ENCODE data around the gene ACSM2A. TPM values are rescaled to one million over a fixed set of nuclear protein-coding genes. Genes with fewer than 3 reads are reported as not detected.
"Not testable (repeated sequence)": the region's sequence is repeated elsewhere in the genome, so short reads cannot be mapped to it uniquely, and the experiment has no call there.

ACSM2A gene
- total RNA-seq, 1 experiment from 2014 or later: not detected

DNA sequence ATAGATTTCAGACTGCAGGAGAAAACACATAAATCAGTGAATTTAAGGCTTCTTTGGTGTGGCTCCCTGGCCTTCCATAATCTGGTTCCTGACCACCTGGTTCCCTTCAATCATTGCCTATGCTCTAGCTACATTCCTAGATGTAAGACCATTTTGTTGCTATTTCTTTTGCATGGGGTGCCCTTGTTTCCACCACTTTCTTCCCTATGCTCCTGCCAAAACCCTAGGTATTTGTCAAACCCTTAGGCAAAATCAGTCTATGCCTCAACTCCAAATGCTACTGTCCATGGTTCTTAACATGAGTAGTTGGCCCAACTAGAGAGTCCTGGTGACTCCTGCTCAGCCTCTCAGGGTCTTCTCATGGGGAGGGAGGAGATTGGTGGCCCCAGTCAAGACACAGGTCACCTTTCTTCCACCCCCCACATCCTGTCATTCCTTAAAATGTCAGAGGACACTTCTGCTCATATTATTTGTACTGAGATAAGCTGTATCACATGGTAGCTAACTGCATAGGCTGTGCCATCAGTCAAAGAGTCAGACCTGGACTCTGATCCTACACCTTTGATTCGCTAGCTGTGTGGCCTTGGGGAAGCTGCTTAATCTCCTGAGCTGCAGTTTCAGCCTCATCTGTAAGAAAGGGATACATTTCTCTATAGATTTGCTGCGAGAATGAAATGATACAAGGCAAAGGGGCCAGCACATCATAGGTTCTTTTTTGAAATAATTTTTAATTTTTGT, 27.0 kb upstream of the ACSM2A start:
- no peaks in the 10 kb centered on the region for H3K27me3 ChIP-seq (ENCODE audit: control insufficient read depth, insufficient read depth, low read length)
- no TSS peak for BruUV-seq (replicated peaks)
- H3K9me3 ChIP-seq (ENCODE audit: control insufficient read depth, insufficient read depth, low read depth, low read length): no peaks in the 10 kb centered on the region
- no peak overlapping the region for H3K4me3 ChIP-seq (ENCODE audit: low read depth in 2 of 2, low read length in 2 of 2)
- H3K36me3 ChIP-seq (ENCODE audit: control insufficient read depth, insufficient read depth, low read length): no peaks in the 10 kb centered on the region
- intact Hi-C loops (cut with micrococcal nuclease; ENCODE audit: unreplicated experiment): no loop called here
- H3K4me1 ChIP-seq (ENCODE audit: control insufficient read depth, insufficient read depth, low read length): no peaks in the 10 kb centered on the region
- no peak for DNase-seq (ENCODE audit: low read depth, low spot score)
- in situ Hi-C loops (cut with HindIII; ENCODE audit: low pct_unique_long_range_greater_than_20kb, low sequenced_read_pairs): no loop called here
- H3K27ac ChIP-seq (ENCODE audit: low read length): no peak overlapping the region
- POLR2A ChIA-PET: no interaction called here
- TF ChIP-seq TCF7L2 (IDR thresholded peaks at IDR 0.05; ENCODE audit: low read depth, low read length): no peak
- TF ChIP-seq, protein P1, sequence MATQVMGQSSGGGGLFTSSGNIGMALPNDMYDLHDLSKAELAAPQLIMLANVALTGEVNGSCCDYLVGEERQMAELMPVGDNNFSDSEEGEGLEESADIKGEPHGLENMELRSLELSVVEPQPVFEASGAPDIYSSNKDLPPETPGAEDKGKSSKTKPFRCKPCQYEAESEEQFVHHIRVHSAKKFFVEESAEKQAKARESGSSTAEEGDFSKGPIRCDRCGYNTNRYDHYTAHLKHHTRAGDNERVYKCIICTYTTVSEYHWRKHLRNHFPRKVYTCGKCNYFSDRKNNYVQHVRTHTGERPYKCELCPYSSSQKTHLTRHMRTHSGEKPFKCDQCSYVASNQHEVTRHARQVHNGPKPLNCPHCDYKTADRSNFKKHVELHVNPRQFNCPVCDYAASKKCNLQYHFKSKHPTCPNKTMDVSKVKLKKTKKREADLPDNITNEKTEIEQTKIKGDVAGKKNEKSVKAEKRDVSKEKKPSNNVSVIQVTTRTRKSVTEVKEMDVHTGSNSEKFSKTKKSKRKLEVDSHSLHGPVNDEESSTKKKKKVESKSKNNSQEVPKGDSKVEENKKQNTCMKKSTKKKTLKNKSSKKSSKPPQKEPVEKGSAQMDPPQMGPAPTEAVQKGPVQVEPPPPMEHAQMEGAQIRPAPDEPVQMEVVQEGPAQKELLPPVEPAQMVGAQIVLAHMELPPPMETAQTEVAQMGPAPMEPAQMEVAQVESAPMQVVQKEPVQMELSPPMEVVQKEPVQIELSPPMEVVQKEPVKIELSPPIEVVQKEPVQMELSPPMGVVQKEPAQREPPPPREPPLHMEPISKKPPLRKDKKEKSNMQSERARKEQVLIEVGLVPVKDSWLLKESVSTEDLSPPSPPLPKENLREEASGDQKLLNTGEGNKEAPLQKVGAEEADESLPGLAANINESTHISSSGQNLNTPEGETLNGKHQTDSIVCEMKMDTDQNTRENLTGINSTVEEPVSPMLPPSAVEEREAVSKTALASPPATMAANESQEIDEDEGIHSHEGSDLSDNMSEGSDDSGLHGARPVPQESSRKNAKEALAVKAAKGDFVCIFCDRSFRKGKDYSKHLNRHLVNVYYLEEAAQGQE (IDR thresholded peaks at IDR 0.05; ENCODE audit: insufficient read depth in 1 of 2, low read depth in 2 of 2, low read length in 1 of 2): peak in 1 of 2 experiments; percentile 68; a peak in 2 of 4 replicates
- CTCF ChIA-PET: no interaction called here
- no peak for ATAC-seq

DNA sequence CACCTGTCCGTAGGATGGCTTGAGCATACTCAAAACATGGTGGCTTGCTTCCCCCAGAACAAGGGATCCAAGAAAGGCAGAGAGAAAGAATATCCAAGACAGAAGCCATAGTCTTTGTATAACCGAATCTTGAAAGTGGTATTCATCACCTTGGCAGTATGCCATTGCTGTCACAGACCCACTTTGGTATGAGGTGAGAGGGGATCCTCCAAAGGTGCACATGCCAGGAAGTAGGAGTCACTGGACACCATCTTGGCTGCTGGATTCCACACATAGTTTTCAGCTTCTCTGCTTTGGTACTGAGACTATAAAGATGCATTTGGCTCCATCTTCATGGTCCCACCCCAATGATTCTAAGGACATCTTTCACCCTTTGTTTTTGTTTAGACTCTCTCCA, 23.9 kb upstream of the ACSM2A start:
- CTCF ChIA-PET: not testable (repeated sequence)

DNA sequence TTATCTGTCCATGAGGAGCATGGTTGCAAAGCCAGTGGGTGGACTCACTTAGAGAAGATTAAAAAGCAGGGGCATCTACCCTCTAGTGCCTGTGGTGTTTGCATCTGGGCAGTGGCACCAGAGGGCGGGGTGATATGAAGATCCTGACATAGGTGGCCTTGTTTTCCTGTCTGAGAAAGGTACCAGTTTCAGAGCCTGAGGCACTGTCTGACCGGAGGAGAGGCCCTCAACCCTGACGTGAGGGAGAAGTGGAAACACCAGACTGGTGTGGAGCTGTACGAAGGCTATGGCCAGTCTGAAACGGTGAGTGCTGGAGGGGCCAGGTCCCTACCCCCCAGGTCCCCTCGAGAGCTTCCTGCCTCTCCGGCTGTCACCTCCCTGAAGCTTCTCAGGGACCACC, 21.8 kb upstream of the ACSM2A start:
- CTCF ChIA-PET; H3K4me1 ChIP-seq (ENCODE audit: control insufficient read depth, insufficient read depth, low read length); H3K9me3 ChIP-seq (ENCODE audit: control insufficient read depth, insufficient read depth, low read depth, low read length); BruUV-seq (replicated peaks); H3K36me3 ChIP-seq (ENCODE audit: control insufficient read depth, insufficient read depth, low read length); H3K27ac ChIP-seq (ENCODE audit: low read length); H3K27me3 ChIP-seq (ENCODE audit: control insufficient read depth, insufficient read depth, low read length); intact Hi-C loops (cut with micrococcal nuclease; ENCODE audit: unreplicated experiment); ATAC-seq; DNase-seq (ENCODE audit: low read depth, low spot score); H3K4me3 ChIP-seq (ENCODE audit: low read depth in 2 of 2, low read length in 2 of 2); POLR2A ChIA-PET; in situ Hi-C loops (cut with HindIII; ENCODE audit: low pct_unique_long_range_greater_than_20kb, low sequenced_read_pairs): not testable (repeated sequence)

More for the DNA sequence above, 23.9 kb upstream of the ACSM2A start:
- H3K4me3 ChIP-seq (ENCODE audit: low read depth in 2 of 2, low read length in 2 of 2); POLR2A ChIA-PET; DNase-seq (ENCODE audit: low read depth, low spot score); H3K9me3 ChIP-seq (ENCODE audit: control insufficient read depth, insufficient read depth, low read depth, low read length); in situ Hi-C loops (cut with HindIII; ENCODE audit: low pct_unique_long_range_greater_than_20kb, low sequenced_read_pairs); H3K27me3 ChIP-seq (ENCODE audit: control insufficient read depth, insufficient read depth, low read length); intact Hi-C loops (cut with micrococcal nuclease; ENCODE audit: unreplicated experiment); H3K27ac ChIP-seq (ENCODE audit: low read length); H3K36me3 ChIP-seq (ENCODE audit: control insufficient read depth, insufficient read depth, low read length); BruUV-seq (replicated peaks); ATAC-seq; H3K4me1 ChIP-seq (ENCODE audit: control insufficient read depth, insufficient read depth, low read length): not testable (repeated sequence)

DNA sequence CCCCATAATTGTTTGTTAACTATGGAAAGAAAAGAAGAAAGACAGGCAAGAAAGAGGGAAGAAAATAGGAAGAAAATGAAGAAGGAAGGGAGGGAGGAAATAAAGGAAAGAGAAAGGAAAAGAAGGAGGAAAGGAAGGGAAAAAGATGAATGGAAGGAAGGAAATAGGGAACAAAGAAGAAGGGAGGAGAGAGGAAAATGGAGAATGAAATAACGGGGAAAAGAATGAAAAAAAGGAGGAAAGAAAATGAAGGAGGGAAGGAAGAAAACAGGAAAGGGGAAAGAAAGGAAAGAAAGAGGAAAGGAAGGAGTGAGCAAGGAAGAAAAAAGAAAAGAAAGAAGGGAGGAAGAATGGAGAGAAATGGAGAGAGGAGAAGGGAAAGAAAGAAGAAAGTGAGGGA, 20.8 kb upstream of the ACSM2A start:
- ATAC-seq; BruUV-seq (replicated peaks); POLR2A ChIA-PET; H3K27ac ChIP-seq (ENCODE audit: low read length); DNase-seq (ENCODE audit: low read depth, low spot score); in situ Hi-C loops (cut with HindIII; ENCODE audit: low pct_unique_long_range_greater_than_20kb, low sequenced_read_pairs); CTCF ChIA-PET; H3K36me3 ChIP-seq (ENCODE audit: control insufficient read depth, insufficient read depth, low read length); H3K4me3 ChIP-seq (ENCODE audit: low read depth in 2 of 2, low read length in 2 of 2); H3K9me3 ChIP-seq (ENCODE audit: control insufficient read depth, insufficient read depth, low read depth, low read length); intact Hi-C loops (cut with micrococcal nuclease; ENCODE audit: unreplicated experiment); H3K27me3 ChIP-seq (ENCODE audit: control insufficient read depth, insufficient read depth, low read length); H3K4me1 ChIP-seq (ENCODE audit: control insufficient read depth, insufficient read depth, low read length): not testable (repeated sequence)

Measured in Panc1 (cell line).